Lower leg skin (tissue), 4 donors: ENCODE results near the gene RSPRY1. TPM values are rescaled to one million over a fixed set of nuclear protein-coding genes. Genes with fewer than 3 reads are reported as not detected.

Experiments
- DNase-seq, 2 donors: peaks; one replicate each; pipeline ENCODE4 v3.0.0-alpha.2; 2019; ENCODE audit warnings: low spot score in 2 of 2
- H3K4me3 ChIP-seq: fragments of 200-600 bp; sonication (generic); 2 replicates; pipeline ENCODE4 v1.5.1; 2017; ENCODE audit warnings: mild to moderate bottlenecking, low read depth; ENCODE audit not compliant: poor library complexity, severe bottlenecking
- CTCF ChIP-seq, 3 donors: fragments of 450-650 bp; IDR thresholded peaks; one replicate each; pipeline ENCODE4 v1.5.1; 2016; ENCODE audit warnings: antibody characterized with exemption in 3 of 3, mild to moderate bottlenecking in 3 of 3, moderate library complexity in 2 of 3
- POLR2A ChIP-seq, 2 donors: fragments of 450-650 bp; IDR thresholded peaks; one replicate each; pipeline ENCODE4 v1.6.1; 2016 to 2017; ENCODE audit warnings: antibody characterized with exemption in 2 of 2, mild to moderate bottlenecking in 1 of 2, moderate library complexity in 1 of 2
- WGBS, 2 donors: methylation state at CpG; one replicate each; pipeline ENCODE4 v1.1.5; 2018; 5-methylcytosine and 5-hydroxymethylcytosine counted together
- intact Hi-C: fragments of 100-400 bp; cut with DNase I; formaldehyde crosslinking; loops from one replicate; pipeline ENCODE4 v1.15.0; 2023; ENCODE audit warnings: low total_unique reads
- total RNA-seq, 4 donors: library from RNA; depleted of rRNA; stranded (reverse); fragments of >200 nt; gene quantifications; one replicate each; pipeline ENCODE4 v1.1.0, GENCODE V29; 2016

RSPRY1 gene
- total RNA-seq, 4 donors from 2014 or later: 23.8 to 31.2 (median 26.8) TPM

DNA sequence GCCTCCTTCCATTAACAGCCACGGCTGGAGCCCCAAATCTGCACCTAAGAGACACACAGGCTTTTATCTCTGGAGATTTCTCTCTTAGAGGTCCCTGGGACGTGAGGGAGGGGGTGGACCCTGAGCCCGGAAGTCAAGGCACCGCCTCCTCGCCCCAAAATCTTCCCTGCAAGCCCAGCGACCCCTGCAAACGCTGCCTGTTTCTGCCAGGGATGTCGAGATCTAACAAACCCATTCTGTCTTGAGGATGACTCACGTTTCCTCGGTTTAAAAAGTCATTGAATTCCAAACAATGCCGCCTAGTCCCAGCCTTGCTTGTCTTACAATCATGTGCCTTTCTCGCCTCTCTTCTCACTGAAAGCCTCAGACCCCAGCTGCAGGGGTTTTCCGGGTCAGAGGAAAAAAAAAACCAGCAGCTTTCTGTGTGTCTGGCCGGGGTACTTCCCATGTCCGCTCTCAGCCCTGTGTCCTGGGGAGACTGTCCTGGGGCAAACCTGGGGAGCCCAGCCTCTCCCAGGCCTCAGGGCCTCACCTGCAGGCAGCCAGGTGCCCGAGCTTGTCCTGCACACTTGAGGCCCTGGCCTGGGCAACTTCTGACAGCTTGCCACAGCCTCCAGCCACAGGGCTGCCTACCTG lies 74.3 kb downstream of the RSPRY1 start:
- no peak overlapping the region for H3K4me3 ChIP-seq
- 22 to 24% methylated on average over 16 of the region's 16 CpGs for WGBS, 2 donors
- no peak for TF ChIP-seq CTCF (IDR thresholded peaks at IDR 0.05)
- TF ChIP-seq POLR2A (IDR thresholded peaks at IDR 0.05): no peak
- intact Hi-C loops: no loop called here
- DNase-seq: peak in 1 of 2 donors; percentile 78

- 94 to 96% methylated on average over 9 of the region's 9 CpGs for WGBS, 2 donors
- intact Hi-C loops: no loop called here
- TF ChIP-seq POLR2A (IDR thresholded peaks at IDR 0.05) (no peak), CTCF (IDR thresholded peaks at IDR 0.05) (no peak)
- DNase-seq: no peak
- no peak overlapping the region for H3K4me3 ChIP-seq
These were observed 75.7 kb downstream of the RSPRY1 start for GRCh38 chr16:57261806-57262205.

DNA sequence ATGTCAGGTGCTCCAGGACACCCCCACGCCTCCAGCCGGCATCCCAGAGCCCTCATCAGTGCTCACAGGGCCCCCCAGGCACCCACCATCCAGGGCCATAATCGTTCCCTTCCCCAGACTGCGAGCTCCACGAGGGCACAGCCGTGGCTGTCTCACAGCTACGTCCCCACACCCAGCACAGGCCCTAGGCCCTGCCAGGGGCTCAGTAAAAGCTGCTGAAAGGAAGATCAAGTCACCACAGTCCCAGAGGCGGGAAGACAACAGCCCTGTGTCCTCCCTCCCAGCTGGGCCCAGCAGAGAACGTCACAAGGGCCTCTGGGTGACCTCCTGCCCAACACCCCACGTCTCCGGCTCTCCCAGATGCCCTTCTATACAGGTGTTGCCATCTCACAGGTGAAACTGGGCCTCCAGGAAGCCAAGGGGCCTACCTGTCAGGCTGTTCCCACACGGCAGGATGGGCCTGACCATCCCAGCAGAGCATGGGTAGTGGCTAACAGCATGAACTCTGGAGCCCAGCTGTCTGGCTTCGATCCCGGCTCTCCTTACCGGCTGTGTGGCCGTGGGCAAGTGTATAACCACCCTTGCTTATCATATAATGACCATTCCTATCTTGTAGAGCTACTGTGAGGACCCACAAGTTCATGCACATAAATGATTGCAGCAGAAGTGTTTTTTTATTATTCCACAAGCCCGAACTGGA lies 76.9 kb downstream of the RSPRY1 start:
- no peak overlapping the region for H3K4me3 ChIP-seq
- WGBS, 2 donors: 56 to 68% methylated on average over 12 to 17 of the region's 17 CpGs
- TF ChIP-seq CTCF (IDR thresholded peaks at IDR 0.05) (no peak), POLR2A (IDR thresholded peaks at IDR 0.05) (no peak)
- intact Hi-C loops: no loop called here
- no peak for DNase-seq

DNA sequence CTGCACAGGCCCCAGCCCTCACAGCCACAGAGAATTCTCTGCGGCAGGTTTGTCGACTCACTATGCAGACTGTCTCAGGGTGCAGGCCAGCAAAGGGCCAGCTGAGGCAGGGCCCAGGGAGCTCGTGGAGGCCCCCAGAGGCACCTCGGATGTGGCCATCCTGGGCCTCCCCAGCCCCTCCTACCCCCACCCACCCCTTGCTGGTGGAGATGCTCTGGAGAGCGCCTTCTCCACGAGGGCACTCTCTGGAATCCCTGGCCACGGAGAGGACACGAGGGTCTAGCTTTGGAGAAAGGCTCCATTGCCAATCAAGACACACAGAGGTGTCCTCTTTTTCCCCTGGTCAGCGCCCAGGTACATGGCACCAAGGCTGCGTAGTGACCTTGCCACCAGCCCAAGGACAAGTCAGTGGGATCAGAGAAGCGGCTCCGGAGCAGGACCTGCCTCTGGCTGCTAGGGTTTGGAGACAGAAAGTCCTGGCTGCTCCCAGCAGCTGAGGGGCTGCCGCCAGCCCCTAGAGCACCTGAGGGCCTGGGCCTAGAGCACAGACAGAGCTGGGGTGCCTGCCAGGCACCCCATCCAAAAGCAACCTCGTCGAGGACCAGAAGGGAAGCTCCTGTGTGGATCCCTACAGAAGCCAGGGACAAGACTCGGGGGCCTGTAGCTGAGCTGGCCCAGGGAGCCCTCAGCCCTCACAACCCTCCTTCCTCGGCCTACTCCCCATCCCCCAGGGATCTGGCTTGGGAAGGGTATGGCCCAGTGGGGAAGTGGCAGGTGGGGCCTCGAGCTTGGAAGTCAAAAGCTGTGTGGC lies 77.6 kb downstream of the RSPRY1 start:
- 74 to 77% methylated on average over 13 to 18 of the region's 18 CpGs for WGBS, 2 donors
- H3K4me3 ChIP-seq: no peak overlapping the region
- intact Hi-C loops: no loop called here
- DNase-seq: no peak
- TF ChIP-seq CTCF (IDR thresholded peaks at IDR 0.05) (no peak), POLR2A (IDR thresholded peaks at IDR 0.05) (no peak)

- TF ChIP-seq CTCF (IDR thresholded peaks at IDR 0.05): no peak
- no peak for TF ChIP-seq POLR2A (IDR thresholded peaks at IDR 0.05)
- intact Hi-C loops: no loop called here
- no peak for DNase-seq
- WGBS, 2 donors: 84 to 86% methylated on average over 8 of the region's 8 CpGs
- no peak overlapping the region for H3K4me3 ChIP-seq
These were observed 78.3 kb downstream of the RSPRY1 start for GRCh38 chr16:57264381-57264780.
